DMS79 treated with DMSO at 0.1 percent for 48 hours (cell line): ENCODE data around the gene POMGNT2.
"Not testable (repeated sequence)": the region's sequence is repeated elsewhere in the genome, so short reads cannot be mapped to it uniquely, and the experiment has no call there.

ENCODE experiments used
- DNase-seq: peaks from one replicate; lab custom pipeline; 2025; lab: John Stamatoyannopoulos, UW

Gene POMGNT2

DNA sequence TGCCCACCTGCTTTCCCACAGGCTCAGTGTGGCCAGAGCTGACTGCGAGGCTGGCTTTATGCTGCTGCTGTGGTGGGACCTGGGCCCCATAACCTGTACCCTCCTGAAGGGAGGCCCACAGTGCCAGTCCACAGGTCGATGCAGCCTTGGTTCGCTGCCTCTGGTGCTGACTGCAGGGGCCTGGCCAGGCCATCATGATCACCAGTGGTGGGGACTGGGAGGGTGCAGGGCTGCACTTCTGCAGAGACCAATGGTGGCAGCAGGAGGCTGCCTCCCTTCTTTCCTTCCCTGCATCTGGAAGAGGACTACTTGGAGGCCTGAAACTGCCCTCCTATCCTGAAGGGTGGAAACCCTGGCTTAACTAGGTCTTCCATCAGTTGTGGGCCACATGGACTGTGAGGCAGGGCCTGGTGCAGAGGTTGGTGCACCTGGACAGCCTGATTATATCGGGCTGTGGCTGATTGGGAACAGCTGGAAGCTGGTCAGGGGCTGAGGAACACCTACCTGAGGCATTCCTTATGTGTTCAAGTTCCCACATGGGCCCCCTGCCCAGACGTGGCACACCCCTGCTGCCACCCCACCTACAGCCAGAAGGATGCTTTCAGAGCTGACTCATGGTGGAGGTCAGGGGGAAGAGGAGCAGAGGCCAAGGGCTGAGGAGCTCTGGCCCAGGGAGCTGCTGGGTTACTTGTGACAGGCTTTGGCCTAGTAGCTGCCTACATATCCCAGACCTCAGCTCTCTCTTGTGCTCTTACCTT lies 29.8 kb downstream of the POMGNT2 start:
- no peak for DNase-seq

DNA sequence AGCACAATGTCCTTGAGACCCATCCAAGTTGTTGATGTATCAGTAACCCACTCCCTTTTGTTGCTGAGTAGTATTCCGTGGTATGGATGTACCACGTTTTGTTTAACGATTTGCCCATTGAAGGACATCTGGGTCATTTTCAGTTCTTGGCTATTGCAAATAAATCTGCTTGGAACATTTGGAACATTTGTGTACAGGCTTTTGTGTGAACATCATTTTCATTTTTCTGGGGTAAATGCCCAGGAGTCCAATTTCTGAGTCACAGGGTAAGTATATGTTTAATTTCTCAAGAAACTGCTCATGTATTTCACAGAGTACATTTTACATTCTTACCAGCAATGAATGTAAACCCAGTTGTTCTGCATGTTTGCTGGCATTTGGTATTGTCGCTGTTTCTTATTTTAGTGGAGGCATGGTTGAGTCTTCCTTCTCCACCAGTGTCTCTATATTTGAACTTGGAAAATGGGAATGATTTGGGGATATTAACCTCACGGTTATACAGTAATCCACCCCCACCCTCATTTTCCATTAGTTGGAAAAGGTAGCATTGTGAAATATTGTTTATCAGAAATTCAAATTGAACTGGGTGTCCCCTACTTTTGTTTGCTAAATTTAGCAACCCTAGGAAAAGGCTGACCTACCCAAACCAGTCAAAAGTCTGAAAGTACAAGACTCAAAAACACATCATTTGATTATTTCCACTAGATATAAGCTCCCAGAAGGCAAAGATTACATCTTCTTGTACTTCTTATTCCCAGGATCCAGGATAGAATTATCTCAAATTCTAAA lies 30.8 kb downstream of the POMGNT2 start:
- DNase-seq: no peak

DNA sequence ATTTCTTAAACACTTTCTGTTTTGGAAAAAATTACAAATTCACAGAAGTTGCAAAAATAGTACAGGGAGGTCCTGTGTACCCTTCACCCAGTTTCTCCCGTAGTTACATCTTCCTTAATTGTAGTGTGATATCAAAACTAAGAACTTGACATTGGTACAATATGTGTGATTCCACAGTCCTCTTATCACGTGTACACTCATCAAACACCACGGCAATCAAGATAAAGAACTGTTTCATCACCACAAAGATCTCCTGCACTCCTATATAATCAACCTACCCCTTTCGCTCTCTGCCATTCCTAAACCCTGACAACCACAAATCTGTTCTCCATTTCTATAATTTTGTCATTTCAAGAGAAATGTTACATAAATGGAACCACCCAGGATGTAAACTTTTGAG lies 31.4 kb downstream of the POMGNT2 start:
- no peak for DNase-seq

DNA sequence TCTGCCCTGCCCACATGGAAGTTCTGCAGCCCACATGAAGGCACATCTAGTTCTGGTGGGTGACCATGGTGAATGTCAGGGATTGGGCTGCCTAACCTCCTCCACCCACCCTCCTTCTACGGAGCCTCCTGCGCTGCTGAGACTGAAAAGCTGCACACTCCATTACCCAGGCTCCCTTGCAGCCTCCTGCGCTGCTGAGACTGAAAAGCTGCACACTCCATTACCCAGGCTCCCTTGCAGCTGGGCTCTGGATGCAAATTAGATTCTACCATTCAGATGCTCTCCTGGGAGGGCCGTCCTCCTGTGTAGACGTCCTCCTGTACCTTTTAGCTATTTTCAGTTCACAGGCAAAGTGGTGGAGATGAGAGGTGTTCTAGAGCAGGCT lies 32.1 kb downstream of the POMGNT2 start:
- no peak for DNase-seq

DNA sequence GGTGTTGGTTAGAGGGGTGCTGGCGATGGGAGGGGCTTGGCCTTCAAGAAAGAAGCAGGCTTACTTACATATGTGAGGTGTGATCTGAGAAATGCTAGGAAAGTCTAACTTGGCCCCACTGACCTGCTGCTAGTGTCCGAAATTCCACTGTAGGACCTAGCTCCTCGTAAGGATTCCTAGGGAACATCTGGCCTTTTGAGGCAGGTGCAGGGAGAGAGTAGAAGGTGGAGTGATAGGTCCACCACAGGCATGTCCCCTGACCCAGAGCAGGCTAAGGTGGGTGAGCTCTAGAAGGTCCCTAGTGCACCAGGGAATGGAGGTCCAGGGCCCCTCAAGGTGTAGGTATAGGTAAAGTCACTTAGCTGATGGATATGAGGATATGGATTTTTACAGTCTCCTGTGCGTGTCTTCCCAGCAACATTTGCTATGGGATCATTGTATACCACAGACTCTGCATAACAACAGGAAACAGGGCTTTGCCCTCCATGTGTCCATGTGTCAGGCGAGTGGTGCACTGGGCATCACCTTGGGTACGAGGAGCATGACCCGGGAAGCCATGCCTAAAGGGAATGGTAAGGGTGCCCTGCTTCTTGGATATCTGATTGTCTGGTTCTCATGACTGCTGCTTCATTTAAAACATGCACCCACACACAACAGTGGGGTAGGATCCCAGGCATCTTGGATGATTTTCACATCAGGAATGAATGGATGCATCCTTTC lies 32.6 kb downstream of the POMGNT2 start:
- no peak for DNase-seq

DNA sequence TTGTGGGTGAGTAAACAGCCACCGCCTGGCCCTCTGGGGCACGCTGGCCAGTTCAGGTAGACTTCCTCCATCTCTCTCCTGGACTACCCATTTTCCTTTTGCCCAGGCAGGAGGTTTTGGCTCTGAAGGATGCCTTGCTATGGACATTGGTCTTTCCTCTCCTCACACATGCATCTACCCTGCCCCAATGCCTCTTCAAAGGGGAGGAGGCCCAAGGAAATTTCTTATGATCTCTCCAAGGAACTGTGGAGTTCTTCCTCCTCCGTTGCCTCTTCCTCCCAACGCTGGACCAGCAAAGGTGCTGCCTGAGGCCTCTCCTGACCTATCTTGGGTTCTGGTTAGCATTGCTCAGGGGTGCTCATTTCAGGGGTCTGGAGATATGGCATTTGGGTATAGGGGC lies 33.5 kb downstream of the POMGNT2 start:
- no peak for DNase-seq

DNA sequence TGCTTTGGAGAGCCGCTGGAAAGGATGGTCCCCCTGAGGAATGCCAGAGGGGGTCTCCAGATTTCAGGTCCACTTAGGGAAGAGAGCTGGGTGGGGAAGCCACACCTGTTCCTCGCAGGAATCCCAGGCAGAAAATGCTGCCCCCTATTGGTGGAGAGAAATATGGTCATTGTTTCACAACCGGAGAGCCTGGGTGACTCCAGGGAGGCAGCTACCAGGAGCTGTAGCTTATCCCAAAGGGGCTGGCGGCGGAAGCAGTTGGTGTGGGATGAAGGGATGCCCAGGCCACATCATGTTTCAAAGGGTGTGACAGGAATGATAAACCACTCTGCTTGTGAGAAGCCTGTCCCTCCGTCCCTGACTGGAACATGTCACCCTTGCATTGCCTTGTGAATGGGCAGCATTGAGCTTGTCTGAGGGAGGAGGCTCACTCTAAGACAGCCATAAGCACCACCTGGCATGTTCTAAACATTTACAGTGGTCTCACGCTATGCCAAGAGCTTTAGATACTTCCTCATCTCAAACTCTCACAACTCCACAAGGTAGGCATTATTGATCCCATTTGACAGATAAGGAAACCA lies 34.5 kb downstream of the POMGNT2 start:
- no peak for DNase-seq

DNA sequence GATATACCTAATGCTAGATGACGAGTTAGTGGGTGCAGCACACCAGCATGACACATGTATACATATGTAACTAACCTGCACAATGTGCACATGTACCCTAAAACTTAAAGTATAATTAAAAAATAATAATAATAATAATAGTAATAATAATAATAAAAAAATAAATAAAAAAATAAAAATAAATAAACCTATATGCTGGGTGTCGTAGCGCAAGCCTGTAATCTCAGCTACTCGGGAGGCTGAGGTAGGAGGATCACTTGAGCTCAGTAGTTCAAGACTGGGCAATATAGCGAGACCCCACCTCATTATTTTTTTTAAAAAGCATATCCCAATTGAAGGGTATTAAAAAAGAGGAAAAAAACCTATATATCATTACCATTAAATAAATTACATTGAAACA lies 35.2 kb downstream of the POMGNT2 start:
- DNase-seq: not testable (repeated sequence)

DNA sequence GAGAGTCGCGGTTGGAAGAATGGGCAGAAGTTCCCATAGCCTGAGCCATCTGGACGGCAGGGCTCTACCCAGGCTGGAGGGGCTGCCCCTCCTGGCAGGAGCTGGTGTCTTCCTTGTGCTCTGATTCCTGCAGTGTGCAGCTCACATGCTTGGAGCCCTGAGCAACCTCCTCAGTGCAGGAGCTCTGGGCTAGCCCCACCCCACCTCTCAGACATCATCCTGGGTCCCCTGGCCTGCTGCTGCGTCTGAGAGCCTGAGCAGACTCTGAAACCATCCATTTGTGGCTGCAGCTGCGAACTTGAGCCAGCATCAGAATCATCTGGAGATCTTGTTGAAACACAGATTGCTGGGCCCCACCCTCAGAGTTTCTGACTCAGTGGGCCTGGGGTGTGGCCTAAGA lies 42.8 kb downstream of the POMGNT2 start:
- DNase-seq: no peak

DNA sequence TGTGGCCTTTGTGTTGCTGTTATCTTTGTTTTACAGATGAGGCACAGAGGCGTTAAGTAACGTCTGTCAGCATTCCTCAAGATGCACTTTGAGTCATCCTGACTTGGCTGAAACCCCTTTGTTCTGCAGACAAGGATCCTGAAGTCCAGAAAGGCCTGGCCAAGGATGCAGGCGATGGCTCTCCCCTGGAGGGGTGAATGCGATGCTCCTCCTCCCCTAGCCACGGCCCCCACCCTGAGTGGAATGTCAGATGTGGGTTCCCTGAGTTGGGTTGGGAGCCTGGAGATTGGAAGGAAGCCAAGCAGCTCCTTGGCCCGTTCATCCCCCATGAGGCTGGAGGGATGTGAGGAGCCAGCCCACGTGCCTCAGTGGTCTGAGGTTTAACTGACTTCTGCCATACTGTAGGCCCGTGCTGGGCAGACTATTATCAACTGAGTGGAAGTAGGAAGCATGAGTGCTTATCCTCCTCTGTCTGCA lies 43.3 kb downstream of the POMGNT2 start:
- no peak for DNase-seq

DNA sequence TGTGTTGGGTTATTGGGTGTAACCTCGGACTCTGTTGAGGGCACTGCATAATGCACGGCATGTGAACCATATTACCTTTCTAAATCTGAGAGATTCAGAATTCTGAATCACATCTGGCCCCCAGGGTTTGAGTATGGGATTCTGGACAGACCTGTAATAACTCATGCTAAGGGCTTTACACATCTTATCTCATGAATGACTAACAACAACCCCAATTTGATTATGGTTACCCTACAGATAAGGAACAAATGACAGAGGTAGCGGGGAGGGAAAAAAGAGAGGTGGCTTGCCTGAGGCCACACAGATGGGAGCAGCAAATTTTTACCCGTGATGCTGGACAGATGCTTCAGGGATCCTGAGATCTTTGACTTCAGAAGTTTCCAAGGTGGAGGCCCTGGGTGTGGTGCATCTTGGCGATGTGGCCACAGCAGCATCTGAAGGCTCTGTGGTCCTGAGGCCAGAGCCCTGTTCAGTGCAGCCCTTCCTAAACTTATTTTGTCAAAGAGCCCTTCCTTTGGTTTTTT lies 43.8 kb downstream of the POMGNT2 start:
- DNase-seq: no peak

DNA sequence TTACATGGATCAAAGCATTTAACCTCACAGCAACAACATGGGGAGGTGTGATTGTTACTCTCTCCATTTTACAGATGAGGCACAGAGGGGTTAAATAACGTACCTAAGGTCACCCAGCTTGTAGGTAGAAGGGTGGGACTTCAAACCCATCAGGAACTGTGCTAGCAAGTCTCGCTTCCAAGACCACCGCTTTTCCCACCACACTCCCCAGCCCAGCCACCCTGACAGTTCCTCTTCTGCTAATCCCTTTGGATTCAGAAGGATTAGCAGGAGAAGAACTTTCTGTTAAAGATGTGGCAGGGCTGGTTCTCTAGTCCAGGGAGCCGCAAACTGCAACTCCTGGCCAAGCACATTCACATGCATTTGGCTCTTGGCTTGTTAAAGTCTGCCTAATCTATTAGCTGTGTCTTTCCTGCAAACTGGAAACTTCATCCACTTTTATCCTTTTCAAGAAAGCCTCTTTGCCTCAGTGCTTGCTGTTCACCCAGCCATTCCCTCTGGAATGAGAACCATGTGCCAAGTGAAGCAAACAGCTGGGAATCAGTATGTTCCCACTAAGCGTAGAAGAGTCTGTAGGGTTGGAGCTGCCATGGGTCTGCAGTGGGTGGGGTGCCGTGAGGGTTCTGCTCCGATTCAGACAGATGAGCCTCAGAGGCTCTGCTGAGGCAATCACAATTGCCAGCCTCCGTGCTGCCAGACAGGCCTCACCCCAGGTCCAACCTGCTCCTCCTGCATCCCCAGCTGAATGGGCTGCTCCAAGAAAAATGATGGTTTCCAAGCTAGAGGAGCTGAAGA lies 44.6 kb downstream of the POMGNT2 start:
- no peak for DNase-seq

DNA sequence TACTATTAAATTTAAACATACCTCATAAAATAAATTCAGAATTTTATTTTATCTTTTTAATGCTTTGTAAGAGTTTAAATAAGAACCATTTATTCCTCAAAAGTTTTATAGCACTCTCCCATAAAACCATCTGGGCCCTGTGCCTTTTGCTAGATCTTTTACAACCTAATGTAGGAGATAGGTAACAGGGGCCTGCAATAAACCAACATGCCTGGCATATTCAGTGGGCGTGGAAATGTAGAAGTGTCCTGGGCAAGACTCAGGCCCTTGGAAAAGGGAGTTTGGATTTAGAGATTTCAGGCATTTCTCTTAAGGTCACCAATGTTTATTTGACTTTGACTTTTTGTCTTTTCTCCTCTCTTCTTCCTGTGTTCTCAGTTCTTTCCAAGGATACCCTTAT lies 46.4 kb downstream of the POMGNT2 start:
- no peak for DNase-seq

DNA sequence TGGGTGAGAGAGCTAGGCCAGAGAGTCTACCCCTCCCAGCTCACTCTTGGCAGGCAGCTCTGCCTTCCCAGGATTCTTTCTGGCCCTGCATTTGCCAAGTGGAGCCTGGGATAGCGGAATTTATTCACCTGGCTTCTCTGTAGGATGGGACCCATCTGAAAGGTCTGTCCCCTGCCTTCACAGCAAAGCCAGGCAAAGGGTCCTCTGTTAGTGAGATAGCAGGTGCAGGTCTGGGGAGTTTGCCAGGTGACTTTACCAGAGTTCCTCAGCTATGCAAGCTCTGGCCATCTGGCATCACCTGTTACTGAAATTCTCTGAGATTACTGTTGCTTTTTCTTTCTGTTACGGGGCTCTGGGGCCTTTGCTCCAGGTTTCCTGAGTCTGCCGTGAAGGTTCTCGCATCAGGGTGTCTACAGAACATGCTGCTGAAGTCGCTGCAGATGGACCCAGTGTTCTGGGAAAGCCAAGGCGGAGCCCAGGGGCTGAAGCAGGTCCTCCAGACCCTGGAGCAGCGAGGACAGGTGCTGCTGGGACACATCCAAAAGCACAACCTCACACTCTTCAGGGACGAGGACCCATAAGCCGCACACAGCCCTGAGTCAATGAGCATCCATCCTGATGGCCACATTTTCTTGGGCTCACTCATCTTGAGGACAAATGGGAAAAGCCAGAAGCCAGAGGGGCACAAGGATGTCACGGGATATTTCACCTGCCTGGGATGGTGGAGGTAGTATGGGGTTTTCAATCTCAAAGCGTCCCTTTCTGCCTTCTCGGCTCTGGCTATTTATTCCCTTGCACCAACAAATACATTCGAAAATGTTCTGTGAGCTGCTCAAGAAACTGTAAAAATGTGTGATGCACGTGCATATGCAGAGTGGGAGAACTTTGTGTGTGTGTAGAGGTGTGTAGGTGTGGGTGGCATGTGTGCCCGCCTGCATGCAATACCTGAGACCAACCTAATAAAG lies 49.8 kb downstream of the POMGNT2 start:
- no peak for DNase-seq

DNA sequence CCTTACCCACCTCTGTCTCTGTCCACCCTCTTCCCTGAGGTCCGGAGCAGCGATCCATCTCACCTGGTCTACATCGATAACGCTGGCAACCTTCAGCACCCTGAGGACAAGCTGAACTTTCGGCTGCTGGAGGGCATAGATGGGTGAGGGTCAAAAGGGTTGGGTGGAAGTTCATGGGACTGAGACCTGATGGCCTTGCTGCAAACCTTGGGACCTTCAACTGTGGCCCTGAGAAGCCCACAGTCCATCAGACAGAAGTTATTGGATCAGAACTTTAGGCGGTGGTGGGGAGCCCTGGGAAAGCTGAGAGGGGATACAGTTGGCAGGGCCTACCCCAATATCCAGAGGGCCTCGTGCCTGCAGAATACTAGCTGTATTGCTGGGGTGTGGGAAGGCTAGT lies 50.5 kb downstream of the POMGNT2 start:
- DNase-seq: no peak

DNA sequence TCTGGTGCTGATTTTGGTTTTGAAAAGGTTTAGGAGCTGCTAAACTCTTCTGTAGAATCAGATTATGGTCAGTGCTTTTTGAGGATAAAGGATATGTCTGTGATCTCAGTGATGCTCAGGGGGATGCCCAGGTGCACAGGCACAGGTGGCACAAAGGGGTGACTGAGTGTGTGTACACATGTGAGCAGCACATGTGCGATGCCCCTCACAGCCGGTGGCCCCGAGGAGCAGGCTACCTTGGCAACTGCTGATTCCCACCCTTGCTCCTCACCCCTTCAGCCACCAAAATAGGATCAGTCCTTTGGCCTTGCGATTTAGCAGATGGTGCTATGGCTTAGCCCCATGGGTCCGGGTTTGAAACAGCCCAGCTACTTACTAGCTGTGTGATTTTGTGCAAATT lies 51.1 kb downstream of the POMGNT2 start:
- no peak for DNase-seq

DNA sequence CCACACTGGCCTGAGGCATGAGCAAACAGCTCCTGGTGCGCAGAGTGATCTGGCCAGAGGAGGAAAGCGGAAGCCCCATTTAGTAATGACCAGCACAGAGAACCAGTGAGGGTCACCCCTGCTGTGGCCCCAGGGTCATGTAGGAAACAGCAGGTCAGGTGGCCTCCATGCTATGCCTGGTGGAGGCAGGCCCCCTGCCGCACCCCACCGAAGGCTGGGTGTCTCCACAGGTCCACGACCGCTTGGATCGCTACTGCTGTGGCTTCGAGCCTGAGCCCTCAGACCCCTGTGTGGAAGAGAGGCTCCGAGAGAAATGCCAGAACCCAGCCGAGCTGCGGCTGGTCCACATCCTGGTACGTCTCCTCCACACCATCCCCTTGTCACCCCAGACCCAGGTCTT lies 52.6 kb downstream of the POMGNT2 start:
- no peak for DNase-seq

DNA sequence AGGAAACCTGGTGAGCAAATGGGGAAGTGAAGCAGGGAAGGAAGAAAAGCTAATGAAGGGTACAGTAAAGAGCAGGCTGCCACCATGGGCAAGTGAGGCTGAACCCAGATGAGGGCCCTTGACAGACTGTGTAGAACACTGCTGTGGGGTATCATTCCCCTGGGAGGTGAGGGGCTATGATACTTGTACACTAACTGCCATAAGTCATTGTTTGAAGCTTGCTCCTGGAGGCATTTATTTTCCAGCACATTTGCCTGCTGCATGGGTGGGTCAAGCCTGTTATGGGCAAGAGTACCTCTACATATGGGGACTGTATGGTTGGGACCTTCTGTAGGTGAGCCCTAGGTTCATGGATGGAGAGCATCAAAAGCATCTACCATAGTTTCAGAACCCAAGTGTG lies 57.4 kb downstream of the POMGNT2 start:
- DNase-seq: no peak

DNA sequence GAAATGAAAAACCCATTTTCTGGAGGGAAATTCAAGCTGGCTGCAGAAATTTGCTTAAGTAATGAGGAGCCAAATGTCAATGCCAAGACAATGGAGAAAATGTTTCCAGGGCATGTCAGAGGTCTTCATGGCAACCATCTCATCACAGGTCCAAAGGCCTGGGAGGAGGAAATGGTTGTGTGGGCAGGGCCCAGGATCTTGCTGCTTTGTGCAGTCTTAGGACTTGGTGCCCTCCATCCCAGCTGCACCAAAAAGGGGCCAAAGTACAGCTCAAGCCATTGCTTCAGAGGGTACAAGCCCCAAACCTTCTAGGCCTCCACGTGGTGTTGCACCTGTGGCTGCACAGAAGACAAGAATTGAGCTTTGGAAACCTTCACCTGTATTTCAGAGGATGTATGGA lies 59.3 kb downstream of the POMGNT2 start:
- DNase-seq: no peak

DNA sequence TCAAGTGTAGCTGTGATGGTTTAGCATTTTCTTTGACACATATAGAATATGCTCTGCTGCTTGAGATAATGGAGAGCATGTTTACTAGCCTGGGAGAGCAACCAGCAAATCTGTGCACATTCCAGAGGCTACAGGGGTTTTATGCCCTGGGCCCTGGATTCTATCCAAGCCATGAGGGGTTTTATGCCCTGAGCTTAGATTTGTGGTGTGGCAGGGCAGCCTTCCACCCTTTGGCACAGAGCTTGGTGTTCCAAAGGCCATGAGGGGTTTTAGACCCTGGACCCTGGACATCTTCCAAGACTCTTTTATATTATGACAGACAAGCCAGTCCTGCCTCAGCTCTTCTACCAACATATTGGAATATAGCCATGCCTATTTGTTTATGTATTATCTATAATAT lies 60.8 kb downstream of the POMGNT2 start:
- not testable (repeated sequence) for DNase-seq
